Skin epidermis (tissue), 12 donors: ENCODE measurements around the gene NTRK2.

Experiments used
- H3K27ac ChIP-seq, 21 experiments: fragments of 200-600 bp; sonication (generic) in 11 of 21; one replicate each; pipeline ENCODE4 v1.5.0; 2020; ENCODE audit warnings: mild to moderate bottlenecking in 3 of 21, inconsistent platforms in 2 of 21, moderate library complexity in 2 of 21
- H3K4me3 ChIP-seq, 7 experiments: fragments of 200-600 bp; sonication (generic) in 2 of 7; one replicate each; pipeline ENCODE4 v1.5.0; 2020; ENCODE audit warnings: inconsistent platforms in 2 of 7, mild to moderate bottlenecking in 2 of 7, moderate library complexity in 1 of 7

The NTRK2 gene

GRCh38 chr9:84677080-84677479 lies 7.6 kb downstream of the NTRK2 start:
- Histone ChIP-seq H3K27ac (no peak overlapping the region), H3K4me3 (no peak overlapping the region)

GRCh38 chr9:84679571-84679970 lies 10.0 kb downstream of the NTRK2 start:
- no peak overlapping the region for H3K4me3 ChIP-seq
- no peak overlapping the region for H3K27ac ChIP-seq

DNA sequence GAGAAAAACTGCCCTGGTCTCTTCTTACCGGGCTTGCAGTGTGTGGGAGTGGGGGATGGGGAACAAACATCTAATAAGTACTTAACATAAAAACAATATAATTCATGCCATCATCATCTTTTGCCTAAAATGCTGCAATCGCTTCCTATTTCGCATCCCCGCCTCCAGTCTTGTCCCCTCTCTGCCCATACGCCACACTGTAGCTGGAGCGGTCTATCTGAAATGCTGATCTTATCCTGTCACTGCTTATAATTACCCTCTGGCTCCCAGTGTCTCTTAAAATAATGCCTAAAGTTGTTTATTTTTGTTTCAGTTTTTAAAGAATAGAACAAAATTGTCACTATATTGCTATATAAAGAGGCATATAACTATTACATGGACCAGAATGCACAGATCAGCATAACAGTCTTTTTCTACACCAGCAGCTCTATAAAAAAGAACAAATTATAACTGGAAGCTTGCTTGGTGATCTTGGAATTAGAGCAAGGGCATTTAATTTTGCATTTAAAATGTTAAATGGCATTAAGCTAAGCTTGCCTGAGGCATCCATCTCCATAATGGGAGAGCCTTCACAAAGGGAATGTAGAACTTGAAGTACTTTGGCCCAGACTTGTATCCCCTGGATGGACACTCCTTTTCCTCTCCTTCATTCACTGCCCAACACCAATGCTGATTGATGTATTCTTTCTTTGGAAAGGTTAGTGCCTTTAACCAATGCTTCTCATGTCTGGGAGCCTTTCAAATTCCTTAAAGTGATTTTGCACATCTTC lies 12.2 kb downstream of the NTRK2 start:
- H3K27ac ChIP-seq, result no peak overlapping the region
- no peak overlapping the region for H3K4me3 ChIP-seq

GRCh38 chr9:84686068-84686467 lies 16.5 kb downstream of the NTRK2 start:
- no peak overlapping the region for H3K27ac ChIP-seq
- H3K4me3 ChIP-seq, result no peak overlapping the region

DNA sequence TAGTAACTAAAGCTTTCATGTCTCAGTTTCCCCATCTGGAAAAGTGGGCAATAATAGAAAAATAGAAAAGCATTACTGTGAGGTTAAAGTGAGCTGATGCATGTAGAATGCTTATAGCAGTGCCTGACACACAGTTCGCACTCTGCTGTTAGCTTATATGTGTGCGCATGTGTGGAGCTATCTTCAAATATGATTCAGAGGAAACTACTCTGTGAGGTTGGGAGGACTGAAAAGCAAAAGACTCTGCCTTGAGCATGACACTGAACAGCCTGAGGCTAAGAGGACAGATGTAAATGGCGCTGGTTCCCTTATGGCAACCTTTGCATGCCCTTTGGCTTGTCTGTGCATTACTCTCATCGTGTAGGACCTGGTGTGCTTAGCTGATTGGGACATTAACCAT lies 19.4 kb downstream of the NTRK2 start:
- no peak overlapping the region for H3K27ac ChIP-seq

DNA sequence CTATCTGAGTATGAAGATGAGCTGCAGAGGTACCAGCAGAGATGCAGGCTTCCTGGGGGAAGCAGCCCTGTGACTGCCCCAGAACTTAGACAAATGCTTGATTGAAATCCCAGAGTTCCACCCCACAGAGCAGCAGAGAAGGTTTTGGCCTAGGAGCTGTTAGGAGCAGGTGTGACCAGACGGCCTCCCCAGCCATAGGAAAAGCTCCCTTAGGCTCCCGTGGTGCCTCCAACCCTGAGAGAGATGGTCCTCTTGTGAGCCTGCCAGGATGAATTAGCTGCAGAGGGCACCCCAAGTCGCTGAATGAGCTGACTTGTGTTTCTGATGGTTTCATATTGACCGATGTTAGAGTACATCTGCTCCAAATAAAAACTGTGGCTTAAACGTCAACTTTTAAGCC lies 22.1 kb downstream of the NTRK2 start:
- no peak overlapping the region for H3K27ac ChIP-seq
- H3K4me3 ChIP-seq, result no peak overlapping the region

More for the DNA sequence above, 19.4 kb downstream of the NTRK2 start:
- no peak overlapping the region for H3K4me3 ChIP-seq

GRCh38 chr9:84694248-84694647 lies 24.7 kb downstream of the NTRK2 start:
- Histone ChIP-seq H3K4me3 (no peak overlapping the region), H3K27ac (no peak overlapping the region)

GRCh38 chr9:84697042-84697441 lies 27.5 kb downstream of the NTRK2 start:
- no peak overlapping the region for H3K27ac ChIP-seq
- no peak overlapping the region for H3K4me3 ChIP-seq

- no peak overlapping the region for H3K4me3 ChIP-seq
- H3K27ac ChIP-seq, result no peak overlapping the region
These were observed 28.1 kb downstream of the NTRK2 start for GRCh38 chr9:84697509-84698114.

DNA sequence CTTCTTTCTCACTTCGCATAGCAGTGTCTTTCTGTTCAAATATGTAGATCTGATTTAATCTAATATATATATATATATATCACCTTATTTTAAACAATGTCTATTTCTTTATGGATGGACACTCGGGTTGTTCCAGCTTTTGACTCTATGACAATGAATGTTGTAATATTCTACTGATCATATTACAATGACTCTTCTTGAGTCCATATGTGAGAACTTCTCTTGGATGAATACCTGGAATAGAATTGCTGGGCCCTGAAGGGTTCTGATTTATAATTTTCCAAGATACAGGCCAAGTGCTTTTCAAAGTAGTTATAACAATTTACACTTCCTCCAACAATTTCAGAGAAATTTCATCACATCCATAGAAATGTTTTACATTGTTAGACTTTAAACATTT lies 28.8 kb downstream of the NTRK2 start:
- no peak overlapping the region for H3K4me3 ChIP-seq
- H3K27ac ChIP-seq, result no peak overlapping the region

GRCh38 chr9:84699984-84700383 lies 30.5 kb downstream of the NTRK2 start:
- Histone ChIP-seq H3K4me3 (no peak overlapping the region), H3K27ac (no peak overlapping the region)

DNA sequence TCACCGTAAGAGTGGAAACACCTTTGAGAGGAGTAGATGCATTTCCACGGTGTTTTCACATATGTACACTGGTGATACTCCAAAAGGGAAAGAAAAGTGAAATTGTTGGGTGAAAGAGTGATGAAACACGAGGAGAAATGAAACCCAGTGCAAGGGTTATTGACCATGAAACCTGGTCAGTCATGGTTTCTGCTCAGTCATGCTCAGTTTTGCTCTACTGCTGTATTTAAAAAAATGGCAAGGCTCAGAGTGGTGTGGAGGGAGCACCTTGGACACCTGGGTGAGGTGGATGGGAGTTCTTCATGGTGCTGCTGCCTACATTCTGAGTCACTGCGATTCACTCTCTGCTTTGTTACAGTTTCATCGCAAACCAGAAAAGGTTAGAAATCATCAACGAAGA lies 32.3 kb downstream of the NTRK2 start:
- Histone ChIP-seq H3K27ac (no peak overlapping the region), H3K4me3 (no peak overlapping the region)

DNA sequence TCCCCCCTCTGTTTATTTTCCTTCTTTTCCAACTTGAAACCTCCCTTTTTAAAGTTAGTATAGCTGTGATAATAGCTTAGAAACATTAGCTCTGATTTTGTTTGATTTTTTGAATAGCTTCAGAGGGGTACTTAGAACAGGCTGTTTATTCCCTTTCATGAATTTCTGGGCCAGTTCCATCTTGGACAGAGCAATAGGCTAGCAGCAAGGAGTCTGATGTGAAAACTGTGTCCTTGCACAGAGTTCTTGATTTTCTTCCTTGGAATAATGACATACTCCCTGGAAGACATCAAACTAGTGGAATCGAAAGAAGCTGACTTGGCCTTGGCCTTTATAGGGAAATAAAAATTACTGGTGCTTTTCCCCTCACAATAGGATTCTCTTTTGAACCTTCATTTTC lies 32.9 kb downstream of the NTRK2 start:
- H3K27ac ChIP-seq, result no peak overlapping the region

GRCh38 chr9:84703793-84704192 lies 34.3 kb downstream of the NTRK2 start:
- no peak overlapping the region for H3K27ac ChIP-seq
- no peak overlapping the region for H3K4me3 ChIP-seq

More for the DNA sequence above, 32.9 kb downstream of the NTRK2 start:
- H3K4me3 ChIP-seq, result no peak overlapping the region

DNA sequence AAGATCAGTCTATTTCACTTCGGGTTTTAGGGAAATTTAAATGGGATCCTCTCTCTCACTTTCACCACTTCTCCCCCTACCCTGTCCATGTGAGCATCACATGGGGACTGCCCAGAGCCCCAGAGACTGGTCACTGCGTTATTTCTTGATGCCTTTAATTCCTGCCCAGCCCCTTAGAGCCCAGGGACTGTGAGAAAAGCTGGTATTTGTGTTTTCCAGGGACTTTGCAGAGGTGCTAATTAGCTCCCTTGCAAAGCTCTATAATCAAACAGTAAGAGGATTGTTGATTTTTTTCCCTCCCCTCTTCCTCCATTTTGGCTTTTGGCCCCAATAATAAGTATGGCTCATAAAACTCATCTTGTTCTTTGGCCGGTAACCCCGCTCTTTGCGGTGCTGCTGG lies 35.6 kb downstream of the NTRK2 start:
- Histone ChIP-seq H3K4me3 (no peak overlapping the region), H3K27ac (no peak overlapping the region)

DNA sequence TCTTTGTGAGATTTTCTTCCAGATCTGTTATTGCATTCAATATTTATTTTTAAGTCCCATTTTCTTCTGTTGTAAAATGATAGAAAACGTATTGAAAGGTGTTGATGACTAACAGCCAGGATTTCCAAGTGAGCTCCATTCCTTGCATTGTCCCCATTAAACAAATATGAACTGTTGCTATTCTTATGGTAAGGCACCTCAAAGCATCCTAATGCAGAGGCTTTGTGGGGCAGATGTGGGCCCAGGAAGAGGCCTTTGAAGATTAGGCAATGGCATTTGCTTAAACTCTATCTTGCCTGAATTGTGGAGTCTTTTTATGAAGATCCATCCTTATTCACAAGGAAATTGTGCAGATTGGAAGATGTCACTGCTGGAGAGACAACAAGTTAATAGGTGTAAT lies 38.9 kb downstream of the NTRK2 start:
- no peak overlapping the region for H3K4me3 ChIP-seq
- no peak overlapping the region for H3K27ac ChIP-seq

DNA sequence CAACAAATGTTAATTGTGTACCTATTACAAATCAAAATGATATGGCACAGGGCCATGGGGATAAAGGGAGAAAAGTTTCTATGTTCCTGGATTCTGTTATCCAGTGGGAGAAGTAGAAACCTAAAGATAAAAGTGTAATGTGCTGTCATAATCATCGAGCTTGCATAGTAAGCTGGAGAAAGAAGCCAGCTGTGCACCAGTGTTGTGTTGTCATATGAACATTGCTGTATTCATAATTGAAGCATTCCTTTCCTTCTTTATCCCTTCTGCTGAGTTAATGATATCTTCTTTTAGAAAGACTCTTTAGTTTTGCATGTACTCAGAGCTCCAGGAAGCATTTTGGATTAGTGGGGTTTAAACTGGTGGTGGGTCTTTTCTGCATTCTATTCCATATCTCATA lies 39.5 kb downstream of the NTRK2 start:
- Histone ChIP-seq H3K4me3 (no peak overlapping the region), H3K27ac (no peak overlapping the region)

DNA sequence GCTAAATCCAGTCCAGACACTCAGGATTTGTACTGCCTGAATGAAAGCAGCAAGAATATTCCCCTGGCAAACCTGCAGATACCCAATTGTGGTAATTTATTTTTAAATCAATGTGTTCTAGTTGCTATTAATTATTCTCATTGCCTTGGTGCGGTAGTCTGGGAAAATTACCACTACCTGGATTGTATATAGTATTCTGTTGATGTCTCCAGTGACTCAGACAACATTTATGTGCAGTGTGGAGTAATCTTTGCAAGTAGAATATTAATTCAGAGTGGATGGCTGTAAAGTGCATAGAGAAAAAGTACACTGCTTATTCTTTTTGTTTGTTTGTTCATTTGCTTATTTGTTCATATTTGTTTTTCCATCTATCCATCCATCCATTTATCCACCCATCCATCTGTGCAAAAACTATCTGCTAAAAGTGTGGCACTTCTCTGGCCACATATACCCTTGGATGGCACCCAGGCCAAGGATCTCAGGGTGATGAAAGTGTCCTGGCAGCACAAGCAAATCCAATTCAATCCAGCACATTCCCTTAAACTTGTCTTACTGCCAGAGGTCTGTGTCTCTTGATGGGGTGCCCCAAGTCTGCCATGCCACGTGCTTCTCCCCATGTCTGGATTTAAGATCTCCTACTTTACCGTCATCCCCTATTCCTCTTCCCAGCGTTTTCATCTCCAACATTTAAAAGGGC lies 41.3 kb downstream of the NTRK2 start:
- Histone ChIP-seq H3K27ac (no peak overlapping the region), H3K4me3 (no peak overlapping the region)

GRCh38 chr9:84711398-84711777 lies 41.9 kb downstream of the NTRK2 start:
- H3K27ac ChIP-seq, result no peak overlapping the region
- H3K4me3 ChIP-seq, result no peak overlapping the region

DNA sequence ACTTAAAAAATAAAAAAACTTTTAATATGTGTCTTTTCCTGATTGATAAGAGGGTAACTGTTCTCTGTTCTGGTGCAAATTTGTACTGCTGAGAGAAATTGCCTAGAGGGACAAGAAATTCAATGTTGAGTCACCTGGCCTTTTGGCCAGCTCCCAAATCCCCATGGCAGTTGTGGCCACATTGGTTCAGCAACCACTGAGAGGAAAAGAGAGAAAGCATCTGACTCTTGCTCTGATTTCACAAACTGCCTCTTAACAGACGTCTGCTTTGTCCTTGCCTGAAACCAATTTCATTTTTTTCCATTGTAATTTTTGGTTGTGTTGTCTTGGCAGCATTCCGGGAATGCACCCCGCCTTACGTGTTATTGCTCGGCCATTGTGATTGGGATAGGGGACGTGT lies 42.4 kb downstream of the NTRK2 start:
- no peak overlapping the region for H3K4me3 ChIP-seq
- H3K27ac ChIP-seq, result peak overlapping the region in 1 of 21 experiments; percentile 14

DNA sequence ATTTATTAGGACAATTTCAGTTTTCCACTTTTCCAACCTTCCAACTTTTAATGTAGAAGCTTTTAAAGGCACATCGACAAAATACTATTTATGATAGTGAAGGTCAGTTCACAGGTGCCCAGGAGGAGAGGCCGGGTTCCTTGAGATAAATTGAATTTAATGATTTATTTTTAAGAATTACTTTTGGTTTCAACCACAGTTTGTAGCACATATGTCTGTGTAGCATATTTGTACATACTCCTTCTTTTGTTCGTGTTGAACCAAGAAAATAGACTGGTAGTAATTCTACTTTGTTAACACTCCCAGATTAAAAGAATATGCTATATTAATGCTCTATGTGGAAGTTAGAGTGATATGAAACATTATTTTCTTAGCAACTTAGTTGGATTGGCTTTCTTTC lies 46.7 kb downstream of the NTRK2 start:
- no peak overlapping the region for H3K27ac ChIP-seq
- H3K4me3 ChIP-seq, result no peak overlapping the region
